GM19328 (cell line): Measurements from ENCODE around the gene FZR1.

Experiments
- ATAC-seq: cut with Tn5 transposase; IDR thresholded peaks from one replicate; pipeline ENCODE4 v1.9.1; 2021; ENCODE audit warnings: mild to moderate bottlenecking, moderate library complexity; ENCODE audit not compliant: unreplicated experiment

Gene FZR1

DNA sequence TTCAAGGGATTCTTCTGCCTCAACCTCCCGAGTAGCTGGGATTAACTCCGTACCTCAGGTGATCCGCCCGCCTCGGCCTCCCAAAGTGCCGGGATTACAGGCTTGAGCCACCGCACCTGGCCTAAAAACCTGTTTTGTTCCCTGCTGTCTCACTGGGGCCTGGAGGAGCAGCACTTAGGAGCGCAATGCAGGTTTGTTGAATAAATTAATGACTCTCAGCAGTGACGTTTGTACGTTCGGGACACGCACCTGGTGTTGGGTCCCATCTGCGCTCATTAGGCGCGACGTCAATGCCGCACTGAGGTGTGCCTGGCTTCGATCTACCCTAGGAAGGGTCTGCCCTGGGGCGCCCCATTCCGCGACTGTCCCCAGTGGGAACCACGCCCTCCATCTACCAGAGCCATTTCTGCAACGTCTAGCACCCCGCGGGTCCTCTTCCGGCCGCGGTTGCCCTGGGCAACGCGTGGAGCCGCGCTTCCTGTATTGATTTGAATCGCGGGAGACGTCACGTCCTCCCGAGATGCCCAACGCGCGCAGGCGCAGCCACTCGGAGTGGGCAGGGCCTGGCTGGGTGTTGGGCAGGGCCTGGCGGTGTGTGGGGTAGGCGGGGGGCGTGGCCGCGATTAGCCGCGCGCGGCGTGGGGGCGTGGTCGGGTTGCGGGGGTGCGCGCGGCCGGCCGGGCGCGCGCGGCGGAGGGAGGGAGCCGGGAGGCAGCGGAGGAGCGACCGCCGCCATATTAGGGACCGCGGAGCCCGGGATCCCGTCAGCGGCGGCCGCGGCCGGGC is at the start of gene FZR1:
FZR1 (plus strand) TSS at position 714 of the 786 bp plus-strand sequence. CDS start 16,679 bp downstream, outside the sequence.
- peak; percentile 85 for ATAC-seq

- no peak for ATAC-seq
These were observed 49.1 kb upstream of the FZR1 start for GRCh38 chr19:3456925-3457527.

GRCh38 chr19:3457528-3458228 is 48.4 kb upstream of the FZR1 start:
- no peak for ATAC-seq

- no peak for ATAC-seq
These were observed 47.7 kb upstream of the FZR1 start for GRCh38 chr19:3458229-3459088.

DNA sequence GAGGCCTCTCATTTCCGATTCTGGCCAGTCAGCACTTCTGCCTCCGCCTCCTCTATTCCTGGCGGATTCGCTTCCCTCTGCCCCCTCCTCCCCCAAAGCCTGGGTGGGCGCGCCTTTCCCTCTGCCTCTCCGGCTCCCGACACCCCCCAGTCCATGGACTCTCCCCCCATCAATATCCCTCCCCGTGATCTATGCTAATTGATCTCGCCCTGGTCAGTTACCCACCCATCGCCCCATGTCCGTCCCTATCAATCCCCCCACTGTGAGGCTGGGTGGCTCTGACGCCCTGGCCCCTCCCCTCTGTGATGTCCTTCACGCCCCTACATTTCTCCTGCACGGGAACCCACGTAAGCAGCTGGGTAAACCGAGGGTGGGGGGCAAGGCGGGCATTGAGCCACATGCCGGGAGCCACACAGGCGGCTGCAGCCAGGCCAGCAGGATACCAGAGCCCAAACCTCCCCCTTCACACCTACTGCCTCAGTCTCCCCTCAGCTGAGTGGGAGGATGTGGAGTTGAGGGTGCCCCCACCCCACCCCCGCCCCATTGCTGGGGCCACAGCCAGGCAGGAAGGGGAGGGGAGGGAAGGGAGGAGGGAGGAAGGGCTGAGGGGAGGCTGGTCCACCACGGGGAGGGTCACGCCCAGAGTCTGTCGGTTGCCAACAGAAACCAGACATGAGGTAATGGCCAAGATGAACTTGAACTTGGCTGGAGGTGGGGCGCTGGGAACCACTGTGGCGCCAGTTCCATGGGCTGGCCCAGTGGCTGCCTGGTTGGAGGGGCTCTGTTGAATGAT is 46.8 kb upstream of the FZR1 start:
- no peak for ATAC-seq

GRCh38 chr19:3459965-3460582 is 46.0 kb upstream of the FZR1 start:
- no peak for ATAC-seq

DNA sequence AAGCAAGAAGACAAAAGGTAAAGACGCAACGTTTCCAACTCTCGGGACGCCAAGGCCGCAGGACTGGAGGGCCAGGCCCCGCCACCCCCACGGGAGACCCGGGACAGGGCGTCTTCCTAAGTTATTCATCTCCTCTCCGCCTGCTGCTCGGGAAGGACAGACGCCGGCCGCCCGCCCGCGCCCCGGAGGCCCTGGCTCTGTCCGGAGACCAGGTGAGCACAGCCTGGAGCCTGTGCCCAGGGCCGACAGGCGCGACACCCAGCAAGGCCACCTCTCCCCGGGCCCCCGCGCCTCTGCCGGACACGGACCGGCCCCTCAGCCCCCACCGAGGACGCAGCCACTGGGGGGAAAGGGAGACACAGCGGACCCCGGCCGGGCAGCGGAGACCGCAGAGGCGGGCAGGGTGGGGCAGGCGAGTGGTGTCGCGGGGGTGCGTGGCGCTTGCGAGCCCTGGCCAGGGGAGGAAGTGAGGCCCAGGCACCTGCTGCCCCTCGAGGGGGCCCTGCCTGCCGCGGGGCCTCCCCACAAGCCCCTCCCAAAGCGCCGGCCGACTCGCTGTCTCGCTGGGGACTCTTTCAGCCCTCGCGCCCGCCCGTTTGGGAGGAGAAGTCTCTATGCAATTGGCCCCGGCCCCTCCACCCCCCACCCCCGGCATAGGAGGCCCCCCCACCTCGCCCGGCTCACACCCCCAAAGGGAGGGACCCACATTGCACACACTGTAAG is 43.0 kb upstream of the FZR1 start:
- no peak for ATAC-seq

GRCh38 chr19:3463714-3464586 is 42.2 kb upstream of the FZR1 start:
- no peak for ATAC-seq

DNA sequence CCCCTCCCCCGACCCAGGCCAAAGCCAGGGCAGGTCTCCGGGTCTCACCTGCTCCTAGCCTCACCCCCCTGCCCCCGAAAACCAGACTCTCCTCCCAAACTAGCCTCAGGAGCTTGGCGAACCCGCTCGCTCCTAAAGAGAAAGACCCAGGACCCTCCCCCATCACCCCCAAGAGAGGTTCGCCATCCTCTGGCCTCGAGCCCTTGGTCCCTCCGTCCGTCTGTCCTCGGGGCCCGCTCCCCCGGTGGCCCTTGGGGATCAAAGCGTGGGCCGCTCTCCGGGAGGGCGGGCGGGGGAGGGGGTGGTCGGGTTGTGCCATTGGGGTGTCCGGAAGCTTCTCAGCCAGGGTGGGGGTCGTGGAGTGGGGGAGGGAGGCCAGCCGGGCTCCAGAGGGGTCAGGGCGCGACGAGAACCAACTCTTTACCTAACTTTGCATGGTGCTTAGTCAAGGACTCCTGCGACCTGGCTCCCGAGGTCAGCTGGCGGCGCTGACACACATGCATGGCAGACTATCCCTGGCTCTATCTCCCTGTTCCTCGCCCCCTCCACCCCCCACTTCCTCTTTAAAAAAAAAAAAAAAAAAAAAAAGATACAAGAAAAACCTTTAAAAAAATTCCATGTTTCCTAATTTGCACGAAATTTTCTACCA is 41.4 kb upstream of the FZR1 start:
- no peak for ATAC-seq

GRCh38 chr19:3465552-3465951 is 40.6 kb upstream of the FZR1 start:
- no peak for ATAC-seq

DNA sequence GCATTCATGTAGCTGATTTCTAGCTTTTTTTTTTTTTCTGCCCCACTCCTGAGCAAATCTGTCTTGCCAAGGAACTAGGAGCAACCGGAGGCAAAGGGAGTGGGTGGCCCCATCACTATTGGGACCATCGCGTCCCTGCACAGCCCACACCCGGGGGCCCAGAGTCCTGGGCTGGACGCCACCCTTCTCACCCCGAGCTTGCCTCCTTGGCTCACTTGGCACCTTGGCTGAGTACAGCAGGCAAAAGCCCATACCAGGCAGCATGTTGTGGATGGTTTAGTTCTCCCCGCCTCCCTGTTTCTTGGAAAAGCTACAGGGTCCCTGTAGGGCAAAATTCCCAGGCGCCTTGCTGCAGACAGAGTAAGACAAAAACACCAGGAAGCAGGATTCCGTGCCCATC is 39.5 kb upstream of the FZR1 start:
- ATAC-seq: no peak

GRCh38 chr19:3467437-3468198 is 38.5 kb upstream of the FZR1 start:
- ATAC-seq: no peak

GRCh38 chr19:3468211-3468610 is 37.9 kb upstream of the FZR1 start:
- no peak for ATAC-seq

DNA sequence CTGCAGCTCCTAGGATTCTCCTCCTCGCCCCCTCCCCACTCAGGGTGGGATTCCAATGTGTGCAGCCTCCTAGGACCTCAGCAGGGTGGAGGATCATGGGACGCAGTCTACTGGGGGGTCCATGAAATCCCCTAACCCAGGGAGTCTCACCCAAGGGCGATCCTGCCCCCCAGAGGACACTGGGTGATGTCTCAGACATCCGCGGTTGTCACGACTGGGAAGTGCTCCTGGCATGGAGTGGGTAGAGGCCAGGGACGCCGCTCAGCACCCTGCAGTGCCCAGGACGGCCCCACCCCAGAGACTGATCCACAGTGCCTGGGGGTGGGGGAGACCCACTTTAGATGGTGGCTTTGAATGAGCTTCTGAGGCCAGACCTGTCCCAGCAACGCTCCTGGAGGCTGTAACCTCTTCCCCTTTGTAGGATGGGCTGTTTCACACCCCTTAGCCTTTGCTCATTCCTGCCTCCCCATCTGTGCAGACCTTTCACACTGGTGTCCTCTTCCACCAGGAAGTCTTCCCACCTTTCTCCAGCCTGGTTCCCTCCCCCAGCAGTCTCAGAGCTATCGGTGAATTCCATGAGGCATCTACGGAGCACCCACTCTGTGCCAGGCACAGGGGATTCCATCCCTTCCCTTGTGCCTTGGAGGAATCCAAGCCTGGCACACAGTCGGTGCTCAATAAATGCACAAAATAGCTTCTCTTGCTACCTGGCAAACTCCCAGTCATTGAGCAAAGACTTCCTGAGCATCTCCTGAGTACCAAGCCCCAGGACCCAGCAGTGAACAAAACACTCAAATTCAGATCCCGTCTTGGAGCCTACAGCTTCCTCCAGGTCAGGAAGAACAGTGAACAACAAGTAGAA is 36.2 kb upstream of the FZR1 start:
- no peak for ATAC-seq

GRCh38 chr19:3470500-3471128 is 35.5 kb upstream of the FZR1 start:
- no peak for ATAC-seq
